Epithelial cell of prostate (primary cell): ENCODE results near the gene SLC16A5.
"Not testable (repeated sequence)": the region's sequence is repeated elsewhere in the genome, so short reads cannot be mapped to it uniquely, and the experiment has no call there.

Experiments
- DNase-seq: peaks from one replicate; pipeline ENCODE4 v3.0.0-alpha.2; 2011; ENCODE audit warnings: low read depth, low spot score
- H3K27ac ChIP-seq: fragments of 450-650 bp; 2 replicates; pipeline ENCODE4 v1.5.1; 2017; ENCODE audit warnings: mild to moderate bottlenecking

Gene SLC16A5

DNA sequence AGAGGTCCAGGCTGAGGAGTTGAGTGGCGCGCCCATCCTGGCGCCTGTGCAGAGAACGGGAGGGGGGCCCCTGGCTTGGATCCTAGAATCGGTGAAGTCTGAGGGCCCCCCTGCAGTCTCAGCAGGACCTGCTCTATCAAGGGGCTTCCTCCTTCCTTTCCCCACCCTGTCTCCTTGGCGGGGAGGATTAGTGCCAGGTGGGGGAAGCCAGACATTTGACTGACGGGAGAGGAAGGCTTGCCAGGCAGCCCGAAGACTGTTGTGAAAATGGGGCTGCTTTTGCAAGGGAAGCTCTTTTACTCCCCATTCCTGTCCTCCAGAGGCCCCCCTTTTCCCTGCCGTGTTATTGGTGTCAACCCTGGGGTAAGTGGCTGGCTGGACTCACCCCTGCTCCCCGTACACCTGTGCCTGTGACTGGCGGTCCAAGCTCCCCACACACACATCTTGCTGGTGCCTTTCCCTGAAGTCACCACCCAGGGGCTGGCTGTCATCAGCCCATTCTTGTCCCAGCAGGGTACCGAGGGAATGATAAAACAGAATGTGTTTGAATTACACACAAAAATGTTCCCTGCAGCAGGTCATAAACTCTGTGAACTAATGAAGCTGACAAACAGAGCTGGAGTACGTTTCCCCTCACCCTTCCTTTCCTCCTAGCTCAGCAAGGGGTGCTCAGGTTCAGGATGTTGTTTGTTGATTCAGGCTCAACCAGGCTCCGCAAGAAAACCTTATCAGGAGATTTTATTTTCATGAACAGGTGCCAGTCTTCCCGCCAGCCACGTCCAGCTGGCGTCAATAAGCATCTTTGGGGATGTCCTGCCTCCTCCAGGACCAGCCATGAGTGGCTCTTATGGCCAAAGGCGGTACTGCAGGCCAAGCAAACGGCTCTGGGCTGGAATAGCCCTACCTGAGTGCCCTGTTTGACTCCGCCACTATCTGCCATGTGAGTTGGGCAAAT lies 17.6 kb downstream of the SLC16A5 start:
- DNase-seq, result no peak

DNA sequence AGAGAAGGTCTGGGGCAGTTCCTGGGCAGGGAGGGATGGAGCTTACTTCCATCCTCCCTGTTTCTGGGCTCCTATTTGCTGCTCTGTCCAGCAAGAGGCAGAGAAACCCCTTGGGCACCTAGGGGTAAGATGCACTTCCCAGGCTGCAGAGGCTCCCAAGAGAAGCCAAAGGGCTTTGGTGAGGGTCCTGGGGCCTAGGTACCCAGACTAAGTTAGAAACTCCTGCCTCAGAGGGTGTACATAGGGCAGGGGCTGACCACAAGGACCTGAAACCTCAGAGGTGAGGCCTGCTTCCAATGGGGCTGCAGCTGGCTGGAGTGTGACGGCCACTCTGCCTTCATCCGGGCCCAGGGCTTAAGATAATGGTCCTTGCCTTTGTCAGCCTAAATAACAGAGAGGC lies 20.4 kb downstream of the SLC16A5 start:
- no peak for DNase-seq
- no peak overlapping the region for H3K27ac ChIP-seq

More for the DNA sequence above, 17.6 kb downstream of the SLC16A5 start:
- H3K27ac ChIP-seq, result no peak overlapping the region

DNA sequence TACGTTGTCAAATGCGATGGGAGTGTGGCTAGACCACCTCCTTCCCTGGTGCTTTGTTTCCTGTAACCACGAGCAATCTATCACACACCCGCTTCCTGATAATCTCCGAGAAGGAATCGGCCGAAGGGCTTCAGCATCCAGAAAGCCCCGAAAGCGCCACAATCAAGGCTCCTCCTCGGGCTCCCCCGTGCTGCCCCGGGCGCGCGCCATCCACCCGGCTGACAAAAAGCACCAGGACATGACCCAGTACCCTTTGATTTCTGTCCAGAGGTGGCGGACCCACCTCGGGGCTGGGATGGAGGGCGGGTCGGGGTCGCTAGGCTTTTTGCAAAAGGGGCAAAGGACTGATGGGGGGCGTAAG lies 21.3 kb downstream of the SLC16A5 start:
- no peak overlapping the region for H3K27ac ChIP-seq
- DNase-seq, result no peak

DNA sequence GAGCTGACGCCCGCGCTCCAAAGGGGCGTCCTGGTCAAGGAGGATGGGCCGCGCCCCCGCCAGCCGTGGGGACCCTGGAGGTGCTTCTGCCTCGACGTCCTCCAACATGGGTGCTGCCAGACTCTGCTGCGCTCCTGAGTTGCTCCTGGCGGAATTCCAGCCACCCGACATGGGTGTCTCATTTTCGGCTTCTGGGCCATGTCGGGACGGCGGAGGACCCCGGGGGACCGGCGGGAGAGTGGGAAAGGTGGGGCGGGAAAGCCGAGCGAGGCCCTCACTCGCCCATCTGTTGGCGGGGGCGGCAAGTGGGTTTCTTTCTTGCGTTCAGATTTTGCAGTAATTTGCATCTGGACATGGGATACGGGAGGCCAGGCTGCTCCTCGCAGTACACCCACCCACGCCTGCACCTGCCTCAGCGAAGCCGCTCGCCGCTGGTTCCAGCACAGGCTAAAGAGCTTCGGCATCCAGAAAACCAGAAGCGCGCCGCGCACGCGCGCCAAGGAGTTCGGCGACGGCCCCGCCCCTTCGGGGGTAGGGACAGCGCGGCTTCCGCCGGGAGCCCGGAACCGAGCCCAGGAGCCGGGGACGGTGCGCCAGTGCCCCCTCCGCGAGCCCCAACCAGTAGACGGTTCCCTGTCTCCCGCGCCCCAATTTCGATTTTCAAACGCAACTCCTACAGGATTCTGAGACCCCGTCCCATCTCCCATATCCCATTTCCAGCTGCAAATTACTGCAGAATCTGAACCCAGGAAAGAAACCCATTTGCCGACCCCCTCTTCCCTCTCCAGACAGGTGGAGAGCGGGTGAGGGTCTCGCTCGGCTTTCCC lies 21.9 kb downstream of the SLC16A5 start, which contains the start of gene ARMC7:
ARMC7 (plus strand) TSS at position 563 of the 827 bp plus-strand sequence. CDS start 320 bp downstream, outside the sequence.
- peak within 1 kb of the TSS; percentile 25 for H3K27ac ChIP-seq
- no peak for DNase-seq

DNA sequence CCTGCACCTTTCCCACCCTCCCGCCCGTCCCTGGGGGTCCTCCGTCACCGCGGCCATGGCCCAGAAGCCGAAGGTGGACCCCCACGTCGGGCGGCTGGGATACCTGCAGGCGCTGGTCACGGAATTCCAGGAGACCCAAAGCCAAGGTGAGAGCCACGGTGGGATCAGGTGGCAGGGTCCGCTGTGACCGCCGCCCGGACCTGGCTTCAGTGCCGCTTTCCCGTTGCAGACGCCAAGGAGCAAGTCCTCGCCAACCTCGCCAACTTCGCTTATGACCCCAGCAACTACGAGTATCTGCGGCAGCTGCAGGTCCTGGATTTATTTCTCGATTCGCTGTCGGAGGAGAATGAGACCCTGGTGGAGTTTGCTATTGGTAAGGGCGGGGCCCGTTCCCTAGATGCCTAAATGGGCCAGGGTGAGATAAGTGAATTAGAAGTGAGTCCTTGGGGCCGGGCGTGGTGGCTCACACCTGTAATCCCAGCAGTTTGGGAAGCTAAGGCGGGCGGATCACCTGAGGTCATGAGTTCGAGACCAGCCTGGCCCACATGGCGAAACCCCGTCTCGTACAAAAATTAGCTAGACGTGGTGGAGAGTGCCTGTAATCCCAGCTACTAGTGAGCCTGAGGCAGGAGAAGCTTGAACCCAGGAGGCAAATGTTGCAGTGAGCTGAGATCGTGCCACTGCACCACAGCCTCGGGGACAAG lies 22.6 kb downstream of the SLC16A5 start:
- H3K27ac ChIP-seq, result peak overlapping the region; percentile 25
- DNase-seq, result no peak

DNA sequence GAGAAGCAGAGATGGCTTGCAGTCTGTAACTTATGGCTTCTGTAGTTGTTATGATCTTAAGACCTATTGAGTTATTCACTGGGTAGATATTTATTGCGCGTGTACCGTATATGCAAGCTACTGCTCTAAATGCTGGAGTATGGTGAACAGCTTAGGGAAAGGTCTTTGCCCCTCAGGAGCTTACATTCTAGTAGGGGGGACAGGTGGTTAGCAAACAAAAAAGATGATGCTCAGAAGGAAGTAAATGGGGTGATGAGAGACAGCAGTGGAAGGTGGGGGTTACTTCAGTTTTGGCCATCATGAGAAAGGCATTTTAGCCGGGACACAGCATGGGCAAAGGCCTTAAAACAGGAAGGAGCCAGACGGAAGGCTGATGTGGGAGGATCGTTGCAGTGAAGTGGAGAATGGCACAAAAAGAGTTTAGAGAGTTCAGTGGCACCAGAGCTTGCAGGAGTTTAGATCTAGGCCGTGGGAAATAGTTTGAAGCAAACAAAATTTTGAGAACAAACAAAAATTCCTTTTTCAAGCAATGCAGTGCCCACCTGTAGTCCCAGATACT lies 24.1 kb downstream of the SLC16A5 start:
- H3K27ac ChIP-seq, result no peak overlapping the region
- DNase-seq, result no peak

DNA sequence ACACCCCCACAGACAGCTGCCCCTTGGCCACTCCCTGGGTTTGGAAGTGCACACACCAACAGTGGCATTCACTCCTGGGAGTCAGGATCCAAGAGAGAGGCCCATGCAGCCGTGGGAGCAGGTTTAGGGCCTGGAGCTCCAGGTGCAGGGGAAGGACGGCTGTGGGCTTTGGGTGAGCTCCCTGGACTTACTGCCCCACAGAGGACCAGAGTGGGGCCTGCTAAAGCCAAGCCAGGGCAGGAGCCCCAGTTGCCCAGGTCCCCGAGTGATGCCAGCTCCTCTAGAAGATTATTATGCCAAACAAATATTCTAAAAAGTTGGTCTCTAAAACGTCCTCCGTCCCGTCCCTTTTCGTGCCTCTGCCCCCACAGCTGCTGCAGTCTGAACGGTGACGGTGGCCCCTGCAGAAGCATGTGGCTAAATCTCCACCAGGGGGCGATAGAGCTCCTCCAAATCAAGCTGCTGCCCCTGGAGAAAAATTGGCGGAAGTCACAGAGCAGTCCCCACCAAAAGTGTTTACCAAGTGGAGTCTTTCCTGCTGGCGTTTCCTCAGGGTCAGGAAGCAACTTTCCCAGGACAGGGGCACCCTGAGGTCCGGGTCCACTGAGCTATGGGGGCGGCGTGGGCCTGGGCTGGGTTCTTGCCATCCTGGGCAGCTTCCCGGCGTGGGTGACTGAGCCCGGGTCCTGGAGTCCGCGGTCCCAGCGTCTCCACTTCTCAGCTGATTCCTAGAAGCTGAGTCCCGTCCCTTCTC lies 26.2 kb downstream of the SLC16A5 start:
- no peak for DNase-seq
- H3K27ac ChIP-seq, result peak overlapping the region; percentile 33

DNA sequence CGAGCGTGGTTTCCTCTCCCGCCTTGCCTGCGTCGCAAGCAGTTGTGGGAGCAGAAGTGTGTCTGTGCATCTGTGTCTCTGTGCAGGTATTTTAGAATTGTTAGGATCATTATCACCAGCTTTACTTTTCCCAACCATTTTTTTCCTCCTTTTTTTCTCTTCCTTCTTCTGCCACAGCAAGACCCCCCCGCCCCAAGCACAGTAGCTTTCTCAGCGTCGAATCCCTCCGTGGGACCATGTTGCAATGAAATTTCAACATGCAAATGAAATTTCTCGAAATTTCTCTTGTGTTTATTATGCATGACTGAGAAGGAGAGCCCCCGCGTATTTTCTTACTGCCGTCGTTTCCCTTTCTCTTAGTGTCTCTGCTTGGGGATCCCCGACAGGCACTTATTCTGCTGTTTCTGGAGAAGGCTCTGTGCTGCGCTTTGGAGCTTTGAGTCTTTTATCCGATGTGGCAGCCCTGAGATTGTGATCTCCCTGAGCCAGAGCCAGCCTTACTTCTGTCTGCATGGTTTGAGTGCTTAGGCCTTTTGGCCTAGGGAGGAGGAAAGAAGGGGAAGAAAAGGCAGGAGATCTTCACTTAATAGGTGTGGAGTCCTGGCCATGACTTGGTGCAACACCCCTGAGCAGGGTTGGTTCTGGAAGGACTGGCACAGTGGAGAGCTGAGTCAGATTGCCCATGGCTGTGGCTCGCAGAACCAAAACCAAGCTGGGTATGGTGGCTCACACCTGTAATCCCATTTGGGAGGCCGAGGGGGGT lies 27.0 kb downstream of the SLC16A5 start:
- H3K27ac ChIP-seq, result peak overlapping the region; percentile 33
- no peak for DNase-seq

DNA sequence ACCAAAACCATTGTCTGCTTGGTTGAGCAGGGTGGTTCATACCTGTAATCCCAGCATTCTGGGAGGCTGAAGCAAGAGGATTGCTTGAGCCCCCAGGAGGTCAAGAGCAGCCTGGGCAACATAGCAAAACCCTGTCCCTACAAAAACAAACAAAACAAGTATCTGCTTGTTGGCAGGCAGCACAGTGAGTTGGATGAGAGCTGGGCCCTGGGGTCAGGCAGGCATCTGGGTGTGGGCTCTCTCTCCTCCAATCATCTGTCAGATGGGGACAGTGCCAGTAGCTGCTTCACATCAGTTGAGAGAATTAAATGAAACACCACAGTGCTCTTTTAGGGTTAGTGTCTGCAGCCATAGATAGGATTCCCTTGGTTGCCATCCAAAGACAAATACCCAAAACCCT lies 27.8 kb downstream of the SLC16A5 start:
- no peak overlapping the region for H3K27ac ChIP-seq

DNA sequence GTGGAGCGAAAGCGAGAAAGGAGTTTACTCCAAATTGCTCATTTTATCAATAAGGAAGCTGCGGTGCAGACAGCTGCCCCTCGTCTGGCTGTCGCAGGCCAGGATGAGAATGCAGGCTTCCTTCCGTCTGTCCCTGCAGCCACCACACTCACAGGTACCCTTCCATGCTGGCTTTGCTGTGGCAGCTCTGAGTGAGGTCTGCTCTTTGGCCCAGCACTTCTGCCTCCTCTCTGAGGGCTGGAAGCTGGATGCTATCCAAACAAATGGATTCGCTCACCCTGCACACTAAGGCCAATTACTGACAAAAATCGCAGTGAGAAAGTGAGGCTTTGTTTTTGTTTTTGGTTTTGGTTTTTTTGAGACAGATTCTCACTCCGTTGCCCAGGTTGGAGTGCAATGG lies 29.0 kb downstream of the SLC16A5 start:
- no peak for DNase-seq
- H3K27ac ChIP-seq, result no peak overlapping the region

More for the DNA sequence above, 27.8 kb downstream of the SLC16A5 start:
- DNase-seq, result no peak

DNA sequence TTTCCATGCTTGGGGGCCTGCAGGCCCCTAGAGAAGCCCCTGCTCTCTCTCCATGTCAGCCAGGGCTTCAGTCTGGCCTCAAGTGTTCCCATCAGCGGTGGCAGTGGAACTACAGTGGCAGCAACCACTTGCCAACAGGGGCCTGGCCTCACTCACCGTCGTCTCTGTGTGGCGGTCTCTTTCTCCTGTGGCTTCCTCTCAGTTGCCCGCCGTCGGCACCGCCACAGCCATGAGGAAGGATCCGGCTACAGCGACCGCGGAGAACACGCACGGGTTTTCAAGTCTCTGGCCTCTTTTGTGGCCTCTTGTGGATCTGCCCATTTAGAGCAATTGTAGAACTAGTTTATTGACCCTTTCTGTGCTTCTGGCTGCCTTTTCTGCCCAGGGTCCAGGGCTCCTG lies 30.6 kb downstream of the SLC16A5 start:
- no peak overlapping the region for H3K27ac ChIP-seq
- DNase-seq, result no peak

DNA sequence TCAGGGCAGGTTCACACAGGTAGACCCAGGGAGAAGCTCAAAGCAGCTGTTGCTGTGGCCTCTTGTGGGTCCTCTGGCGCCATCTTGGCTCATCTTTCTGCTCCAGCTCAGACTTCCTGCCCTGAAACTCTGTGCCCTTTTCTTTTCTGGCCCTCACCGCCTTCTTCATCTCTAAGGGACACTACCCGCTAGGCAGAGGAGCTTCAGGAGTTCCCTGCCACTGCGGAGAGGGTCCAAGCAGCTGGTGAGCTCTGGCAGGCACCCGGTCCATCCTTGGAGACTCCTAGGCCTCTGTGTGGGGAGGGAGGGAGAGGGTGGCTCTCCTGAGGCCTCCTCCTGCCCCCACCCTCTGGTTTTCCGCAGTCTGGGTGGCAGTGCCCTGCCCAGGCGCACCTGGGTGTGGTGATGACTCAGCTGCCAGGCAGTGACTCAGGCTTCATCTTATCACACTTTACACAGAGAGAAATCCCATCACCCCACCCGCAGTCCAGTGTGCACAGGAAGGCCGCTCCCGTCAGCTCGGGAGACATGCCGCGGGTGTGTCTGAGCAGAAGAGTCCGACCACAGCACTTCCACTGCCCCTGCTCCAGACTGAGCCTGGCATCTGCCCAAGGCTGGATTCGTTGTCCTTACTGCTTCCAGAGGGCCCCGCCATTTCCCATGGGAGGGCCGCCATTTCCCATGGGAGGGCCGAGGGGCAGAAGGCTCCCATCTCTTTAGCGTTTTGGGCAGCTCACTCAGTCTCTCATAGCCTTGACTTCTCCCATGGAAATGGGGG lies 36.5 kb downstream of the SLC16A5 start:
- H3K27ac ChIP-seq, result peak overlapping the region; percentile 95
- DNase-seq, result peak; percentile 89

DNA sequence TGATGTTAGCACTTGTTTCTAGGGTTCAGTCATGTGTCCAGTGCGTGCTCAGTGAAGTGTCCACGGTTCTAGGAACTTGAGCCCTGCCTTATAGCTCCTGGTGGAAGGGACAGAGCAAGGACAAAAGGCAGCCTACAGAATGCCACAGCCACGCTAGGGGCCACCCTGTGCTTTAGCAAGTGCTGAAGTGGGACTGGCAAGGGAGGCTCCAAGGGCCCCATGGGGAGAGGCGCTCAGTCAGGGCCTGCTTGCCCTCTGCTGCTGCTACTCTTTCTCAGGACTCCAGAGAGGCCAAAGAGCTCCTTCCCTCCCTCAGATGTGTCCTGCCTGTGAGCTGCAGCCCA lies 37.0 kb downstream of the SLC16A5 start:
- H3K27ac ChIP-seq, result peak overlapping the region; percentile 95

DNA sequence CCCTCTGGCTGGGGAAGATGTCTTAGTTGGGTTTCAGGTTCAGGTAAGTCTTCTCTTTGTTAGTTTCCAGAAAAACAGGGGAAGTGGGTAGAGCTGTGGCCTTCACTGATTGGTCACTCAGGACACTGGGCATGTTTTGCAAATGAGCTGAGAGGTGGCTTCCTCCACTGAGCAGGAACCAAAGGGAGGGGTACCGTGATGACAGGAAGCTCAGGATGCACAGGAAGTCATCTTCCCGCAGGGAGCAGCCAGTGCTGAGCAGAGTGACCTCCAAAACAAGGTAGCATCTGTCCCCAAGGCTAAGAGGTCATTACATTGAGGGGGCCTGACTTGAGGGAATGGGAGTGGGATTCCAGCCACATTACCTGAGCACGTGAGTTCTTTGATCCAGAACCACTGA lies 38.2 kb downstream of the SLC16A5 start:
- DNase-seq, result no peak
- no peak overlapping the region for H3K27ac ChIP-seq

More for the DNA sequence above, 37.0 kb downstream of the SLC16A5 start:
- DNase-seq, result no peak

DNA sequence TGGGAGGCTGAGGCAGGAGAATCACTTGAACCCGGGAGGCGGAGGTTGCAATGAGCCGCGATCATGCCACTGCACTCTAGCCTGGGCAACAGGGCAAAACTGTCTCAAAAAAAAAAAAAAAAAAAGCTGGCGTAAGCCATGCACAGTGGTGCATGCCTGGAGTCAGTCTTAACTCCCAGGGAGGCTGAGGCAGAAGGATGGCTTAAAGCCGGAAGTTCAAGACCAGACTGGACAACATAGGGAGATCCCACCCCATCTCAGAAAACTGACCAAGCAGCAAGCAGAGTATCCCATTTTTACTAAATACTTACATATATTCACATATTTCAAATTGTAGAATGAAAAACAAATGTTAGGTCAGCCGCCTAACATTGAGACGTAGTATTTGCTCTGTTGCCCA lies 39.2 kb downstream of the SLC16A5 start:
- no peak for DNase-seq
- H3K27ac ChIP-seq, result peak overlapping the region; percentile 62

DNA sequence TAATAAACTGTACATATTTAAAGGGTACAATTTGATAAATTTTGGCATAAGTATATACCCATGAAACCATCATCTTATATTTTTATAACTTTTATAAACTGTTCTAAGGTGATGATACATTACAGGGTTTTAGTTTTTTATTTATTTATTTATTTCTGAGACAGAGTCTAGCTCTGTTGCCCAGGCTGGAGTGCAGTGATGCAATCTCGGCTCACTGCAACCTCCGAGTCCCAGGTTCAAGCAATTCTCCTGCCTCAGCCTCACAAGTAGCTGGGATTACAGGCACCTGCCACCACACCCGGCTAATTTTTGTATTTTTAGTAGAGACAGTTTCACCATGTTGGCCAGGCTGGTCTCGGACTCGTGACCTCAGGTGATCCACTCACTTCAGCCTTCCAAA lies 40.2 kb downstream of the SLC16A5 start:
- not testable (repeated sequence) for DNase-seq
- peak overlapping the region; percentile 62 for H3K27ac ChIP-seq

DNA sequence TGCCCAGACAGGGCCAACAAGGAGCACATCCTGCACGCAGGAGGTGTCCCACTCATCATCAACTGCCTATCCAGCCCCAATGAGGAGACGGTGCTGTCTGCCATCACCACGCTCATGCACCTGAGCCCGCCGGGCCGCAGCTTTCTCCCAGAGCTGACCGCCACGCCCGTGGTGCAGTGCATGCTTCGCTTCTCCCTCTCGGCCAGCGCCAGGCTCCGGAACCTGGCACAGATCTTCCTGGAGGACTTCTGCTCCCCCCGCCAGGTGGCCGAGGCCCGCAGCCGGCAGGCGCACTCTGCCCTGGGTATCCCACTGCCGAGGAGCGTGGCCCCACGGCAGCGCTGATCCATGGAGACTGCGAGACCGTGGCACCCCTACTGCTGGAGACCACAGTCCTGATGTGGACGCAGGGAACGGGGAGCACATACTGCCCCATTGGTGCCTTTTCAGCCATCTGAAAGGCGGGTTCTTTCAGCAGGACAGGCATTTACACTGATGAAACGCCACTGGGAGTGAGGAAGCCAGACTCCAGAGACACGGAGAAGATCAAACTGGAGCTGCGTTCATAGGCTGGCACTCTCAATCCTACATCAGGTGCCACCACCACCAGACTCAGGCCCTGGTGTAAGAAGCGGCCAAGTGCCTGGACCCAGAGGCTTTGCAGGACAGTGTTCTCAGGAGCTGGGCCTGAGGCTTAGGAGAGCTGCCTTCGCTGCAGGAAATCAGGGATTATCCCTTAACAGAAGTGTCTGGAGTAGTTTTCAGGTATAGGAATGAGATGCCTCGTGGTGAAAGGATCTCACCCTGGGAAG lies 41.1 kb downstream of the SLC16A5 start:
- peak overlapping the region; percentile 62 for H3K27ac ChIP-seq
- no peak for DNase-seq
